Mucosa of stomach (tissue), 1 donor: Measurements from ENCODE around the gene NAA40.

ENCODE experiments used
- H3K27me3 ChIP-seq: one replicate; pipeline ENCODE4 v1.7.0; 2013; ENCODE audit warnings: mild to moderate bottlenecking, low read length; ENCODE audit not compliant: control insufficient read depth, insufficient read depth
- H3K36me3 ChIP-seq: one replicate; pipeline ENCODE4 v1.7.0; 2013; ENCODE audit warnings: low read length; ENCODE audit not compliant: control insufficient read depth, insufficient read depth
- H3K4me1 ChIP-seq: one replicate; pipeline ENCODE4 v1.7.0; 2013; ENCODE audit warnings: mild to moderate bottlenecking, low read length; ENCODE audit not compliant: control insufficient read depth, insufficient read depth
- H3K4me3 ChIP-seq: one replicate; pipeline ENCODE4 v1.7.0; 2013; ENCODE audit warnings: low read length
- H3K9ac ChIP-seq: one replicate; pipeline ENCODE4 v1.7.0; 2013; ENCODE audit warnings: mild to moderate bottlenecking, low read length, moderate library complexity
- H3K9me3 ChIP-seq: one replicate; pipeline ENCODE4 v1.7.0; 2013; ENCODE audit warnings: mild to moderate bottlenecking, low read length, moderate library complexity; ENCODE audit not compliant: control insufficient read depth
- donor health status: Pancreatic carcinoma.

Gene NAA40

GRCh38 chr11:63999349-64000025 is 60.7 kb downstream of the NAA40 start:
- H3K27me3 ChIP-seq, result peaks cover 10% of the 10 kb centered on the region
- peaks cover 20% of the 10 kb centered on the region for H3K4me1 ChIP-seq
- no peak overlapping the region for H3K9ac ChIP-seq
- no peaks in the 10 kb centered on the region for H3K36me3 ChIP-seq
- no peak overlapping the region for H3K4me3 ChIP-seq
- H3K9me3 ChIP-seq, result no peaks in the 10 kb centered on the region

- H3K4me3 ChIP-seq, result no peak overlapping the region
- H3K36me3 ChIP-seq, result no peaks in the 10 kb centered on the region
- H3K9me3 ChIP-seq, result no peaks in the 10 kb centered on the region
- peaks cover 10% of the 10 kb centered on the region for H3K27me3 ChIP-seq
- peaks cover 20% of the 10 kb centered on the region for H3K4me1 ChIP-seq
- no peak overlapping the region for H3K9ac ChIP-seq
These were observed 61.4 kb downstream of the NAA40 start for GRCh38 chr11:64000026-64000739.

- Histone ChIP-seq H3K9me3 (no peaks in the 10 kb centered on the region), H3K4me1 (peaks cover 20% of the 10 kb centered on the region), H3K27me3 (peaks cover 11% of the 10 kb centered on the region), H3K36me3 (no peaks in the 10 kb centered on the region), H3K9ac (no peak overlapping the region), H3K4me3 (no peak overlapping the region)
These were observed 62.1 kb downstream of the NAA40 start for GRCh38 chr11:64000740-64001483.

- no peak overlapping the region for H3K9ac ChIP-seq
- peaks cover 20% of the 10 kb centered on the region for H3K27me3 ChIP-seq
- H3K4me1 ChIP-seq, result peaks cover 21% of the 10 kb centered on the region
- no peaks in the 10 kb centered on the region for H3K9me3 ChIP-seq
- H3K36me3 ChIP-seq, result no peaks in the 10 kb centered on the region
- H3K4me3 ChIP-seq, result no peak overlapping the region
These were observed 63.0 kb downstream of the NAA40 start for GRCh38 chr11:64001484-64002420.

GRCh38 chr11:64003807-64004589 is 65.2 kb downstream of the NAA40 start:
- Histone ChIP-seq H3K4me1 (peaks cover 35% of the 10 kb centered on the region), H3K36me3 (no peaks in the 10 kb centered on the region), H3K9ac (no peak overlapping the region), H3K27me3 (peaks cover 32% of the 10 kb centered on the region), H3K9me3 (no peaks in the 10 kb centered on the region), H3K4me3 (no peak overlapping the region)

- H3K36me3 ChIP-seq, result no peaks in the 10 kb centered on the region
- H3K9me3 ChIP-seq, result no peaks in the 10 kb centered on the region
- H3K27me3 ChIP-seq, result peaks cover 36% of the 10 kb centered on the region
- no peak overlapping the region for H3K9ac ChIP-seq
- no peak overlapping the region for H3K4me3 ChIP-seq
- peaks cover 31% of the 10 kb centered on the region for H3K4me1 ChIP-seq
These were observed 65.8 kb downstream of the NAA40 start for GRCh38 chr11:64004590-64004984.

GRCh38 chr11:64005691-64006090 is 66.9 kb downstream of the NAA40 start:
- H3K4me1 ChIP-seq, result peaks cover 21% of the 10 kb centered on the region
- H3K4me3 ChIP-seq, result no peak overlapping the region
- peaks cover 30% of the 10 kb centered on the region for H3K27me3 ChIP-seq

GRCh38 chr11:64006398-64006797 is 67.6 kb downstream of the NAA40 start:
- Histone ChIP-seq H3K4me1 (peaks cover 23% of the 10 kb centered on the region), H3K36me3 (no peaks in the 10 kb centered on the region), H3K4me3 (no peak overlapping the region), H3K27me3 (peaks cover 27% of the 10 kb centered on the region), H3K9ac (no peak overlapping the region), H3K9me3 (no peaks in the 10 kb centered on the region)

More at GRCh38 chr11:64005691-64006090, 66.9 kb downstream of the NAA40 start:
- H3K9ac ChIP-seq, result no peak overlapping the region
- no peaks in the 10 kb centered on the region for H3K36me3 ChIP-seq
- H3K9me3 ChIP-seq, result no peaks in the 10 kb centered on the region
